Endothelial cell of umbilical vein (primary cell): ENCODE data around the gene CHMP6.

ENCODE experiments used
- EZH2 ChIP-seq: IDR thresholded peaks from 2 replicates; pipeline ENCODE4 v1.6.1; 2012; ENCODE audit warnings: borderline replicate concordance, low read depth, mild to moderate bottlenecking, moderate library complexity, low read length, inconsistent platforms; ENCODE audit not compliant: severe bottlenecking
- FOS ChIP-seq: IDR thresholded peaks from 2 replicates; pipeline ENCODE4 v1.6.1; 2011; ENCODE audit warnings: mild to moderate bottlenecking, low read length, moderate library complexity, borderline replicate concordance; ENCODE audit not compliant: insufficient read depth
- GATA2 ChIP-seq: IDR thresholded peaks from 2 replicates; pipeline ENCODE4 v1.7.0; 2011; ENCODE audit warnings: low read depth, mild to moderate bottlenecking, moderate library complexity, mixed read lengths, low read length; ENCODE audit not compliant: insufficient read length, insufficient read depth
- JUN ChIP-seq: IDR thresholded peaks from 2 replicates; pipeline ENCODE4 v1.6.1; 2011; ENCODE audit warnings: borderline replicate concordance, low read depth; ENCODE audit not compliant: insufficient read length, insufficient read depth
- MYC ChIP-seq: IDR thresholded peaks from one replicate; pipeline ENCODE4 v1.6.1; 2011; ENCODE audit warnings: mild to moderate bottlenecking, low read depth, low read length
- POLR2A ChIP-seq: IDR thresholded peaks from 2 replicates; pipeline ENCODE4 v1.6.1; 2012; ENCODE audit warnings: low read depth, mild to moderate bottlenecking, control low read depth, low read length
- POLR2AphosphoS5 ChIP-seq: IDR thresholded peaks from 2 replicates; pipeline ENCODE4 v1.6.1; 2012; ENCODE audit warnings: low read depth, mild to moderate bottlenecking, control low read depth, low read length, moderate library complexity; ENCODE audit not compliant: insufficient read depth
- TF ChIP-seq, protein P1 (sequence below), 2 donors: IDR thresholded peaks; 1 replicate in 1 of 2; 2 replicates in 1 of 2; pipeline ENCODE4 v1.5.1; 2011; ENCODE audit warnings: low read length in 2 of 2, mild to moderate bottlenecking in 2 of 2, moderate library complexity in 2 of 2, control low read depth in 1 of 2, inconsistent platforms in 1 of 2, low read depth in 1 of 2; ENCODE audit not compliant: insufficient read depth in 1 of 2; ENCODE audit errors: extremely low read depth in 1 of 2
- TF ChIP-seq, protein P2 (sequence below): IDR thresholded peaks from 2 replicates; pipeline ENCODE4 v1.6.1; 2011; ENCODE audit not compliant: insufficient read depth, insufficient read length

DNA sequence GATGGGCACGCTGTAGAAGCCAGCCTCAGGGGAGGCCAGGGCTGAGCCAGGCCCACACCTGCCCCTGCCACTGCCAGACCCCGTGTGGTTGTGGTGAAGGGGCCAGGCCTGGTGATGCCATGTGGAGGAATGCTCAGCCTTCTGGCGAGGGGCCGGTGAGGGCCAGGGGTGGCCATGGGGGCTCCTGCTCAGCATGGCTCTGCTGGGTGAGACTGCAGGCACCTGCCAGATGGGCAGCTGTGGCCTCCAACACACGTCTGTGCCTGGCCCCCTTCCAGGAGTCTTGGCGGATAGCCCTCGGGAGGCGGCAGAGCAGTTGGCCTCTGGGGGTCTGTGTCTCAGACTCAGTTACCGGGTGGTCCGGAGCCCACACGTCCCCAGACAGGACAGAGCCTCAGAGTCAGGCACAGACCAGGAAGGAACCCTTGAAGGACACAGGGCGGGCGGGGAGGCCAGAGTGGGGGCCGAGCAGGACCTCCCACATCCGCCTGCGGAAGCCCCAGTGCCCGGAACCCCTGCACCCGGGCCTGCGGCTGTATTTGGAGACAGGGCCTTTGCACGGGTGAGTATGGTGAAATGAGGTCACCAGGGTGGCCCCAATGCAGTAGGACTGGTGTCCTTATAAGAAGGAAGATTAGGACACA is 22.5 kb upstream of the CHMP6 start:
- TF ChIP-seq JUN (no peak), POLR2A (no peak), EZH2 (no peak), POLR2AphosphoS5 (no peak), MYC (no peak), FOS (no peak), GATA2 (no peak)
- TF ChIP-seq, protein P1, sequence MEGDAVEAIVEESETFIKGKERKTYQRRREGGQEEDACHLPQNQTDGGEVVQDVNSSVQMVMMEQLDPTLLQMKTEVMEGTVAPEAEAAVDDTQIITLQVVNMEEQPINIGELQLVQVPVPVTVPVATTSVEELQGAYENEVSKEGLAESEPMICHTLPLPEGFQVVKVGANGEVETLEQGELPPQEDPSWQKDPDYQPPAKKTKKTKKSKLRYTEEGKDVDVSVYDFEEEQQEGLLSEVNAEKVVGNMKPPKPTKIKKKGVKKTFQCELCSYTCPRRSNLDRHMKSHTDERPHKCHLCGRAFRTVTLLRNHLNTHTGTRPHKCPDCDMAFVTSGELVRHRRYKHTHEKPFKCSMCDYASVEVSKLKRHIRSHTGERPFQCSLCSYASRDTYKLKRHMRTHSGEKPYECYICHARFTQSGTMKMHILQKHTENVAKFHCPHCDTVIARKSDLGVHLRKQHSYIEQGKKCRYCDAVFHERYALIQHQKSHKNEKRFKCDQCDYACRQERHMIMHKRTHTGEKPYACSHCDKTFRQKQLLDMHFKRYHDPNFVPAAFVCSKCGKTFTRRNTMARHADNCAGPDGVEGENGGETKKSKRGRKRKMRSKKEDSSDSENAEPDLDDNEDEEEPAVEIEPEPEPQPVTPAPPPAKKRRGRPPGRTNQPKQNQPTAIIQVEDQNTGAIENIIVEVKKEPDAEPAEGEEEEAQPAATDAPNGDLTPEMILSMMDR (IDR thresholded peaks at IDR 0.05; ENCODE audit: extremely low read depth in 1 of 2, insufficient read depth in 1 of 2, low read depth in 1 of 2, low read length in 2 of 2): no peak
- TF ChIP-seq, protein P2, sequence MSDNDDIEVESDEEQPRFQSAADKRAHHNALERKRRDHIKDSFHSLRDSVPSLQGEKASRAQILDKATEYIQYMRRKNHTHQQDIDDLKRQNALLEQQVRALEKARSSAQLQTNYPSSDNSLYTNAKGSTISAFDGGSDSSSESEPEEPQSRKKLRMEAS: no peak
